Liver (tissue), 3 donors: ENCODE results near the gene PPP1R14D.

Source experiments
- ATF3 ChIP-seq: IDR thresholded peaks from 2 replicates; pipeline ENCODE4 v1.6.1; 2016; ENCODE audit warnings: antibody characterized with exemption
- CTCF ChIP-seq: fragments of 150-350 bp; IDR thresholded peaks from 2 replicates; pipeline ENCODE4 v1.5.1; 2017; ENCODE audit warnings: improper control_type of control experiment, low read depth, low read length; ENCODE audit not compliant: missing input control
- EGR1 ChIP-seq, 2 donors: IDR thresholded peaks; 2 replicates each; pipeline ENCODE4 v1.6.1; 2016 to 2018; ENCODE audit warnings: antibody characterized with exemption in 2 of 2, low read depth in 2 of 2
- FOXA2 ChIP-seq: IDR thresholded peaks from 2 replicates; pipeline ENCODE4 v1.6.1; 2016; ENCODE audit warnings: antibody characterized with exemption
- GABPA ChIP-seq, 2 donors: IDR thresholded peaks in 1 of 2; conservative IDR thresholded peaks in 1 of 2; 2 replicates each; pipeline ENCODE4 v1.6.1; 2016; ENCODE audit warnings: antibody characterized with exemption in 2 of 2, mild to moderate bottlenecking in 1 of 2, moderate library complexity in 1 of 2
- HNF4G ChIP-seq: IDR thresholded peaks from 2 replicates; pipeline ENCODE4 v1.6.1; 2016; ENCODE audit warnings: antibody characterized with exemption
- JUND ChIP-seq, 2 donors: IDR thresholded peaks; 2 replicates each; pipeline ENCODE4 v1.6.1; 2016; ENCODE audit warnings: antibody characterized with exemption in 2 of 2
- MAX ChIP-seq: IDR thresholded peaks from 2 replicates; pipeline ENCODE4 v1.6.1; 2016; ENCODE audit warnings: antibody characterized with exemption
- RAD21 ChIP-seq, 2 donors: IDR thresholded peaks; 2 replicates each; pipeline ENCODE4 v1.6.1; 2016; ENCODE audit warnings: antibody characterized with exemption in 2 of 2, mild to moderate bottlenecking in 2 of 2
- REST ChIP-seq: IDR thresholded peaks from 2 replicates; pipeline ENCODE4 v1.6.1; 2016; ENCODE audit warnings: antibody characterized with exemption, mild to moderate bottlenecking
- RXRA ChIP-seq, 2 donors: IDR thresholded peaks; 2 replicates each; pipeline ENCODE4 v1.6.1; 2017 to 2018; ENCODE audit warnings: antibody characterized with exemption in 2 of 2, mild to moderate bottlenecking in 1 of 2
- SP1 ChIP-seq: IDR thresholded peaks from 2 replicates; pipeline ENCODE4 v1.6.1; 2018; ENCODE audit warnings: antibody characterized with exemption, mild to moderate bottlenecking
- TAF1 ChIP-seq: conservative IDR thresholded peaks from 2 replicates; pipeline ENCODE4 v1.6.1; 2016; ENCODE audit warnings: antibody characterized with exemption, mild to moderate bottlenecking
- YY1 ChIP-seq: IDR thresholded peaks from 2 replicates; pipeline ENCODE4 v1.6.1; 2016; ENCODE audit warnings: antibody characterized with exemption, mild to moderate bottlenecking
- donor health status: healthy.
- donor health status: healthy.

GRCh38 chr15:40845511-40846284, 17.2 kb upstream of the PPP1R14D start:
- TF ChIP-seq SP1 (no peak), CTCF (no peak), REST (no peak), RAD21 (IDR thresholded peaks at IDR 0.05) (no peak), MAX (no peak), FOXA2 (no peak), TAF1 (no peak), EGR1 (IDR thresholded peaks at IDR 0.05; ENCODE audit: low read depth in 2 of 2) (no peak), HNF4G (no peak), RXRA (IDR thresholded peaks at IDR 0.05) (no peak), ATF3 (no peak), GABPA (IDR thresholded peaks at IDR 0.05 in 1 of 2, conservative IDR thresholded peaks at IDR 0.05 in 1 of 2) (no peak), YY1 (no peak), JUND (IDR thresholded peaks at IDR 0.05) (no peak)
